Epithelial cell of esophagus (primary cell): Measurements from ENCODE around the gene HSPB6.
A peak's percentile ranks its signal among the peaks of the same experiment; 100 is the strongest.

Source experiments
- DNase-seq: peaks from one replicate; pipeline ENCODE4 v3.0.0; 2010; ENCODE audit warnings: low read depth
- H3K4me3 ChIP-seq: 2 replicates; pipeline ENCODE4 v1.5.1; 2011; ENCODE audit warnings: mild to moderate bottlenecking, low read length, control low read depth
- TF ChIP-seq, protein P1 (sequence below): IDR thresholded peaks from 2 replicates; pipeline ENCODE4 v1.5.1; 2011; ENCODE audit warnings: low read depth, mild to moderate bottlenecking, low read length, control low read depth, inconsistent platforms; ENCODE audit not compliant: insufficient read depth; ENCODE audit errors: missing control alignments

Gene HSPB6

DNA sequence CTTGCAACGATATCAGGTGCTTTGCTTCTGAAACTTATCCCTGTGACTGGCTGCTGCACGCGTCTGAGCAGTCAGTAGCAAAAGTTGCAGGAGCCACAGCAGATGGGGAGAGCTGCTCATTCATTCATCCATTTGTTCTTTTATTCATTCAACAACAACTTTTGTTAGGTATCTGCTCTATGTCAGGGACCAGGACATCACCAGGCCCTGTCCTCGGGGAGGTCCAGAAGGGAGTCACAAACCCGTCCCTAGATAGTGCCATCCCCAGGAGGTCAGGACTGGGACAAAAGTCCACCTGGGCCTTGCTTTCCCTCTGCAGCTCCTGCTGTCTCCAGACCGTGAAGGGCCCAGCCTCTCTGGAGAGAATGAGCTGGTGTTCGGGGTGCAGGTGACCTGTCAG is 21.1 kb upstream of the HSPB6 start:
- TF ChIP-seq, protein P1, sequence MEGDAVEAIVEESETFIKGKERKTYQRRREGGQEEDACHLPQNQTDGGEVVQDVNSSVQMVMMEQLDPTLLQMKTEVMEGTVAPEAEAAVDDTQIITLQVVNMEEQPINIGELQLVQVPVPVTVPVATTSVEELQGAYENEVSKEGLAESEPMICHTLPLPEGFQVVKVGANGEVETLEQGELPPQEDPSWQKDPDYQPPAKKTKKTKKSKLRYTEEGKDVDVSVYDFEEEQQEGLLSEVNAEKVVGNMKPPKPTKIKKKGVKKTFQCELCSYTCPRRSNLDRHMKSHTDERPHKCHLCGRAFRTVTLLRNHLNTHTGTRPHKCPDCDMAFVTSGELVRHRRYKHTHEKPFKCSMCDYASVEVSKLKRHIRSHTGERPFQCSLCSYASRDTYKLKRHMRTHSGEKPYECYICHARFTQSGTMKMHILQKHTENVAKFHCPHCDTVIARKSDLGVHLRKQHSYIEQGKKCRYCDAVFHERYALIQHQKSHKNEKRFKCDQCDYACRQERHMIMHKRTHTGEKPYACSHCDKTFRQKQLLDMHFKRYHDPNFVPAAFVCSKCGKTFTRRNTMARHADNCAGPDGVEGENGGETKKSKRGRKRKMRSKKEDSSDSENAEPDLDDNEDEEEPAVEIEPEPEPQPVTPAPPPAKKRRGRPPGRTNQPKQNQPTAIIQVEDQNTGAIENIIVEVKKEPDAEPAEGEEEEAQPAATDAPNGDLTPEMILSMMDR, result no peak
- no peak overlapping the region for H3K4me3 ChIP-seq
- DNase-seq, result no peak

DNA sequence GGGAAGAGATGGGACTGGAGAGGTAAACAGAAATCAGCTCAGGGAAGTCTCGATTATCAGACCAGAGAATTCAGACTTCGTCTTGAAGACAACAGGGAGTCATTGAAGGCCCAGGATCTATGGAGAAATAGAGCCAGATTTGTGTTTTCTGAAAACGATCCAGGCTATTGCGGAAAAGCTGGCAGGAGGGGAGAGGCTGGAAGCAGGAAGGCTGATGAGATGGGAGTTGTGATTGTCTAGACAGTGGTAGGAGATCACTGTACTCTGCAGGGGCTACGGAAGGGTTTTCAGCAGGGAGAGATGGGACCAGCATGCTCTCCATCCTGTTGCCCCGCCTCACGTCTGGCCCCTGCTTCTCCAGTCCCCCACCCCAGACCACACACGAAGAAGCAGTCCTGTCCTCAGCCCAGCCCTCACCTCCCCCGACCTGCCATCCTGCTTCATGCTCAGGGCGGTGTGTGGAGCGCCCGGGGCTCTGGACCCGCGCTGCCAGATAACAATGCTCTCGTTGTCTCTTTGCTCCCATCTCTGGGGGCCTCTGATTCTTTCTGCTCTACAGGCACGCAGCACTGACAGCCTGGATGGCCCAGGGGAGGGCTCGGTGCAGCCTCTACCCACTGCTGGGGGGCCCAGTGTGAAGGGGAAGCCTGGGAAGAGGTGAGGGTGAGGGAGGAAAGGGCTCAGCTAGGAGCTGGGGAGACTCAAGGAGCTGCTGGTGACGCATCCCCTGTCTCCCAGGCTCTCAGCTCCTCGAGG is 20.4 kb upstream of the HSPB6 start:
- TF ChIP-seq, protein P1, result no peak
- H3K4me3 ChIP-seq, result no peak overlapping the region
- no peak for DNase-seq

DNA sequence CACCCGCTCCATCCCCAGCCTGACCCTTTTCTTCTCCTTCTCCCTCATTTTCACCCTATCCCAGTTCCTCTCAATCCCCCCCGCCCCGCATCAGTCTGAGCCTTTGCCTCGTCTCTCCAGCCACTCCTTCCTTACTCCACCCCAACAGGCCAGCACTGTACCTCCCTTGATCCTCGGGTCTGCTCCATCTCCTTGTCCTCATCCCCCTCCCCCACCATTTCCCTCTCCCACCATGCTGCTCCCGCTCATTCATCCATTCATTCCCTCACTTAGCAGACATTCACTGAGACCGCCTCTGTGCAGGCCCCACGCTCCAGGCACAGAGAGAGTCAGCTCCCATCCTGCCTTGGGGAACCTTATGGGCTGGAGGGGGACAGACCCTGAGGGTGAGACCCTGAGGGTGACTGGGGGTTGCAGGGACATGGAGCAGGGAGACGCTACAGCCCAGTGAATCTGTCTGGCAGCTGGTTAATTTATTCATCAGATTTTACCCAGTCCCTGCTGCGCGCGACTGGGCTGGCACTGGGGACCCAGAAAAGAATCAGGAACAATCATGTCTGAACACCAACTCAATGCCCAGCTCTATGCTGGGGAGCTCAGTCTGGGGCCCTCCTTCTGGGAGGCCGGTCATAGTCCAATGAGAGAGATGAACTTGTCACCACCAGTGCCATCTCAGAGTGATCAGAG is 19.4 kb upstream of the HSPB6 start:
- no peak for DNase-seq
- peak overlapping the region; percentile 40 for H3K4me3 ChIP-seq
- TF ChIP-seq, protein P1, result no peak

DNA sequence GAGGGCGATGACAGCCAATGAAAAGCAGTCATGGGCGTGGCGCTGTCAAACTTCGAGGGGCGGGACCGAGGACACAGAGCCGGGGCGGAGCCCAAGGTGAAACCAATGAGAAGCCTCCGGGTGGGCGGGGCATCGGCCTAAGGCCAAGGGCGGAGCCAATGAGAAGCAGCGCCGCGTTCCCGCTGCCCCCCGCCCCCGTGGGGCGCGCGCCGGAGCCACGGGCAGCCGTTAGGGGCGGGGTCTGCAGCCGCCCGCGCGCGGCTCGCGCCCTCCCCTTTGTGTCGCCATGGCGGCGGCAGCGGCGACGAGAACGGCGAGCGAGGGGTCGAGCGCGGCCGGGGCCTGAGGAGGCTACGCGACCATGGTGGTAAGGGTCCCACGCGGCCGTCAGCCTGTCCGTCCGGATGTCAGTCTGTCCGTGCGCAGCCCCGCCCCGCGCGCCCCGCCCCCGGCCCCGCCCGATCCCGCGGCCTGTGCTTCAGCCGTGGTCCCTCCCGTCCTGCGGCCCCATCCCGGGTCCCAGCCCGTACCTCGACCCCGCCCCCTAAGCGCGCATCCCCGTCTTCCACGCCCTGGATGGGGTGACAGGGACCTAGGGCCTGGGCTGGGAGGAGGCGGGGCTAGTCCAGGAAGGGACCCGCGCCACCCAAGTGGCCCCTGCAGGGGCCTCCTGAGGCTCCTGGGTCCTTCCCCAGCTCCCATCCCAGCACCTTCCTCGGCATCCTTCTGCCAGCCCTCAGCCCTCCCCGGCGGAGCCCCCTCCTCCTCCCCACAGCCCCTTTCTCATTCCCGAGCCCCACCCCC is 18.7 kb upstream of the HSPB6 start, which contains the start of gene ARHGAP33:
TSS of gene ARHGAP33 (plus strand) at position 267 of the 804 bp plus-strand sequence. CDS start at position 362, 95 bp downstream.
- peak within 1 kb of the TSS; percentile 40 for H3K4me3 ChIP-seq
- TF ChIP-seq, protein P1, result no peak

DNA sequence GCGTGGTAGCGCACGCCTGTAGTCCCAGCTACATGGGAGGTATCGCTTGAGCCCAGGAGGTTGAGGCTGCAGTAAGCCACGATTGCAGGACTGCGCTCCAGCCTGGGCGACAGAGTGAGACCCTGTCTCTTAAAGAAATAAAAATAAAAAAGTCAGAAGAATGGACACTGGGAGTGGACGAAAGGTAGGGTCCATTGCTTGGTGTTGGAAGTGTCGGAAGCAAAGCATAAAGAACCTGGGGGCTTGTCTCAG is 18.1 kb upstream of the HSPB6 start:
- H3K4me3 ChIP-seq, result peak overlapping the region; percentile 40
- TF ChIP-seq, protein P1, result no peak
- no peak for DNase-seq

More for the DNA sequence above, 18.7 kb upstream of the HSPB6 start, which contains the start of gene ARHGAP33:
- DNase-seq, result peak; percentile 96

DNA sequence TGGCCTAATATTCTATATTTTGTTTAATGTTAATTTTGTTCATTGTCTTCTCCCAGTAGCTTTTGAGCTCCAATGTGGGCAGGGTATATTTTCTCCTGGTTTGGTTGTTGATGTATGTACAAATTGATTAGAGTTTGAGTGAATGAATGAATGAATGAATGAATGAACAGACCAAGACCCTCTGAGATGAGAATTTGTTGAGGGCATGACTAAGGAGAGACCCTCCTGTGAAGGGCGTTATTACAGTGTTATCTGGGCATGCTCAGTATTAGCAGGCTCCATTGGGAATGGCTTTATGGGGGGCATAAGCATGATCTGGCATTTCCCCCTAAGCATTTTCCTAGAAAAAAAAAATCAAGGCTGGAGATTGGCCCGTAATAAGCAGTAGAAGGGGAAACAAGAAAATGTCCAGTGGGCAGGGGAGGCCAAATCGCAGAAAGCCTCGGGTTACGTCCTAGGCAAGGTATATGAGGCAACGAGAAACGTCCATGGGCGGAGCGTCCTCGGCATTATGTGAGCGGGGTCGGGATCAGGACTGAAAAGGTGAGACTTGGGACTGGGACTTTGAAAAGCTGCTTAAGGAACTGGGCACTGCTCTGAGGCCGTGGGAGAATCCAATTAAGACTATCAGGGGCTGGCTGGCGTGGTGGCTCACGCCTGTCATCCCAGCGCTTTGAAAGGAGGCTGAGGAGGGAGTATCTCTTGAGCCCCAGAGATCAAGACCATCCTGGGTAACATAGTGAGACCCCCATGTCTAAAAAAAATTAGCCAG is 17.6 kb upstream of the HSPB6 start:
- H3K4me3 ChIP-seq, result no peak overlapping the region
- TF ChIP-seq, protein P1, result no peak
- DNase-seq, result no peak
